ENCODE data around the gene SPAAR. TPM values are rescaled to one million over a fixed set of nuclear protein-coding genes. Genes with fewer than 3 reads are reported as not detected.
A peak's percentile ranks its signal among the peaks of the same experiment; 100 is the strongest.

Gene SPAAR
- total RNA-seq, 3 donors from 2014 or later (not counting 1 experiment from before 2014, with no cell fraction given), result not detected

DNA sequence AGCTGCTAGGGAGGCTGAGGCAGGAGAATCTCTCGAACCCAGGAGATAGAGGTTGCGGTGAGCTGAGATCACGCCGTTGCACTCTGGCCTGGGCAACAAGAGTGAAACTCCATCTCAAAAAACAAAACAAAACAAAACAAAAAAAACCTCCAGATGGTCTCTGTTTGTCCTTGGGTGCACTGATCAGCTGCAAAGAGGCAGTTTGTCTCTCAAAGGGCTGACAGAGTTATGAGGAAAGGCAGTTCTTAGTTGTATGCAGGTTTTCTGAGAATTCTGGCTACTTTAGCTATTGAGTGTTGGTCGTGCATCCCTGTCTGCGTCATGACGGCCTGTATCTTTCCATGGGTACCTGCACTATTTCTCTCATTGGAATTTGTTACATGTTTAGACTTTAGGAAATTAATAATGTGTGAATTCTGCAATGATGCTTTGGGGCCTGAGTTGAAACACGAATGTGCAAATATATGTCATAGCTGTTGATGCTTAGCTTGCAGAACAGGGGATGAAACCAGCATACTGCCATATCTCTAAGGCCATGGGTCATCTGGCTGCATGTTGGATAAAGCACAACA, 30.5 kb downstream of the SPAAR start:
- TF ChIP-seq, protein P1, sequence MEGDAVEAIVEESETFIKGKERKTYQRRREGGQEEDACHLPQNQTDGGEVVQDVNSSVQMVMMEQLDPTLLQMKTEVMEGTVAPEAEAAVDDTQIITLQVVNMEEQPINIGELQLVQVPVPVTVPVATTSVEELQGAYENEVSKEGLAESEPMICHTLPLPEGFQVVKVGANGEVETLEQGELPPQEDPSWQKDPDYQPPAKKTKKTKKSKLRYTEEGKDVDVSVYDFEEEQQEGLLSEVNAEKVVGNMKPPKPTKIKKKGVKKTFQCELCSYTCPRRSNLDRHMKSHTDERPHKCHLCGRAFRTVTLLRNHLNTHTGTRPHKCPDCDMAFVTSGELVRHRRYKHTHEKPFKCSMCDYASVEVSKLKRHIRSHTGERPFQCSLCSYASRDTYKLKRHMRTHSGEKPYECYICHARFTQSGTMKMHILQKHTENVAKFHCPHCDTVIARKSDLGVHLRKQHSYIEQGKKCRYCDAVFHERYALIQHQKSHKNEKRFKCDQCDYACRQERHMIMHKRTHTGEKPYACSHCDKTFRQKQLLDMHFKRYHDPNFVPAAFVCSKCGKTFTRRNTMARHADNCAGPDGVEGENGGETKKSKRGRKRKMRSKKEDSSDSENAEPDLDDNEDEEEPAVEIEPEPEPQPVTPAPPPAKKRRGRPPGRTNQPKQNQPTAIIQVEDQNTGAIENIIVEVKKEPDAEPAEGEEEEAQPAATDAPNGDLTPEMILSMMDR (IDR thresholded peaks at IDR 0.05), result no peak
- H3K36me3 ChIP-seq (ENCODE audit: control insufficient read depth, insufficient read depth, low read length), result no peaks in the 10 kb centered on the region
- H3K27me3 Mint-ChIP-seq (ENCODE audit: low read depth in 2 of 2), result no peaks in the 10 kb centered on the region
- no peaks in the 10 kb centered on the region for H3K9me3 ChIP-seq (ENCODE audit: control insufficient read depth, insufficient read depth, low read length)
- no peaks in the 10 kb centered on the region for H3K4me1 Mint-ChIP-seq
- no peak for DNase-seq
- 82% methylated on average over 8 of the region's 8 CpGs for WGBS (ENCODE audit: insufficient coverage)
- H3K27me3 ChIP-seq (ENCODE audit: control insufficient read depth, insufficient read depth, low read length), result no peaks in the 10 kb centered on the region
- intact Hi-C loops (cut with micrococcal nuclease), result no loop called here
- H3K36me3 Mint-ChIP-seq, result no peaks in the 10 kb centered on the region
- H3K4me1 ChIP-seq (ENCODE audit: control insufficient read depth, insufficient read depth, low read length), result no peaks in the 10 kb centered on the region
- no peak overlapping the region for H3K27ac Mint-ChIP-seq
- no peak for ATAC-seq
- no peak overlapping the region for H3K27ac ChIP-seq (ENCODE audit: low read length)
- no peak overlapping the region for H3K4me3 ChIP-seq (ENCODE audit: low read length)
- no peak overlapping the region for H3K4me3 Mint-ChIP-seq
- no peaks in the 10 kb centered on the region for H3K9me3 Mint-ChIP-seq

DNA sequence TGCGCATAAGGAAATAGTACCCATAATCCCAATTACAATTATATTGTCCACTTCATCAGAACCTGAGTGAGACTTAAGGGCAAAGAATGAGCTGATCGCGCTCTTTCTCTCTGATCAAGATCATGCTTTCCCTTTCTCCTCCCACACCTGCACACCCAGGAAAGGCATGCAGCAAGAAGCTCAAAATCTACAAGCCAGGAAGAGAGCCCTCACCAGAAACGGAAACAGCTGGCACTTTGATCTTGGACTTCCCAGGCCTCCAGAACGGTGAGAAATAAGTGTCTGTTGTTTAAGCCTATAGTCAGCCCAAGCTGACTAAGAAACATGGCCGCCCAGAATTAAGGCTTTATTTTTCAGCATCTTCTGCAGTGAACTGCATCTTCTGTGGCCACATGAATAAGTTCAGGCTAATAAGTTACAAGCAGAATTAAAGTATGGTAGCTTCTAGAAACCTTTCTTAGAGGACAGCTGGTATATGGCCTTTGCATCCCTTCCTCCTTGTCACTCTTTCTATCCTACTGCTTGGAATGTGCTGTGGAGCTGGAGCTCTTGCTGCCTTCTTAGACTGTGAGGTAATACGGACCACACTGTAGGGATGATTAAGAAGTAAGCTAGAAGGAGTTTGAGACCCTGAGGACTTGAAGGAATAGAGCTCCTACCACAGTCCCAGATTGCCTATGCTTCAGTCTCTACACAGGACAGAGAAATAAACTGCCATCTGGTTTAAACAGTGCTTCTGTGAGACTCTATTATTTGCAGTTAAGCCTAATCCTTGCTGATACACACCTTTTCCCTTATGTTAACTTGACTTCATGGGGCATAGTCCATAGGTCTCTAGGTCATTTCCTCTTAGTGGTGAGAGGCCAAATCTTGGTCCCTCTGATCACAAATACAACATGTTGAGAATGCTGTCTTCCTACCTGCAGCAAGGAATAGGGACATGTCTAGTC, 31.4 kb downstream of the SPAAR start:
- H3K27me3 Mint-ChIP-seq (ENCODE audit: low read depth in 2 of 2), result peaks cover 0 to 5% of the 10 kb centered on the region in 2 donors
- H3K4me3 ChIP-seq (ENCODE audit: low read length), result no peak overlapping the region
- no peak overlapping the region for H3K27ac ChIP-seq (ENCODE audit: low read length)
- H3K9me3 ChIP-seq (ENCODE audit: control insufficient read depth, insufficient read depth, low read length), result no peaks in the 10 kb centered on the region
- peaks cover 3 to 4% of the 10 kb centered on the region in 2 donors for H3K4me1 Mint-ChIP-seq
- peak in 1 of 2 donors; percentile 65 for DNase-seq
- H3K27me3 ChIP-seq (ENCODE audit: control insufficient read depth, insufficient read depth, low read length), result no peaks in the 10 kb centered on the region
- no peaks in the 10 kb centered on the region for H3K36me3 ChIP-seq (ENCODE audit: control insufficient read depth, insufficient read depth, low read length)
- ATAC-seq, result no peak
- no peaks in the 10 kb centered on the region for H3K36me3 Mint-ChIP-seq
- H3K4me1 ChIP-seq (ENCODE audit: control insufficient read depth, insufficient read depth, low read length), result no peaks in the 10 kb centered on the region
- no peaks in the 10 kb centered on the region for H3K9me3 Mint-ChIP-seq
- TF ChIP-seq, protein P1 (IDR thresholded peaks at IDR 0.05), result no peak
- 51% methylated on average over 7 of the region's 7 CpGs for WGBS (ENCODE audit: insufficient coverage)
- H3K27ac Mint-ChIP-seq, result no peak overlapping the region
- H3K4me3 Mint-ChIP-seq, result no peak overlapping the region
- intact Hi-C loops (cut with micrococcal nuclease), result no loop called here

DNA sequence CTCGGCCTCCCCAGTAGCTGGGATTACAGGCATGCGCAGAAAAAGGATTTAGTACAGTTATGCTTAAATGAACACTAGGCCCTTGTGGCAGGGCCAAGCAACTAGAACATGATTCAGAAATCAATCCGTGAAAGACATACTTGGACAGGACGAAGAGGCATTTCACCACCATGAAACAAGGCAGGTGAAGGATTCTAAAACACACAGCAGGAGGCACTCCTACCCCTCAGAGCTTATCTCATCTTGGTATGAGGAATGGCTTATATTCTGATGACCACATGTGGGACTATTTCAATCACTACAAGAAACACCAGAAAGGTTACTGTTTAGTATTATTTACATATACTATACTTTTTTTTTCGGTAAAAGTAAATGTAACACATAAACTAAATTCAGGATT, 33.0 kb downstream of the SPAAR start:
- TF ChIP-seq, protein P1 (IDR thresholded peaks at IDR 0.05), result no peak

More for the DNA sequence above, 33.0 kb downstream of the SPAAR start:
- intact Hi-C loops (cut with micrococcal nuclease), result no loop called here
- Mint-ChIP-seq H3K36me3 (no peaks in the 10 kb centered on the region), H3K4me3 (no peak overlapping the region), H3K27ac (no peak overlapping the region), H3K9me3 (no peaks in the 10 kb centered on the region), H3K4me1 (peaks cover 5% of the 10 kb centered on the region in 2 donors), H3K27me3 (ENCODE audit: low read depth in 2 of 2) (peaks cover 0 to 5% of the 10 kb centered on the region in 2 donors)
- no peaks in the 10 kb centered on the region for H3K9me3 ChIP-seq (ENCODE audit: control insufficient read depth, insufficient read depth, low read length)
- H3K4me1 ChIP-seq (ENCODE audit: control insufficient read depth, insufficient read depth, low read length), result no peaks in the 10 kb centered on the region
- no peak overlapping the region for H3K27ac ChIP-seq (ENCODE audit: low read length)
- no peaks in the 10 kb centered on the region for H3K27me3 ChIP-seq (ENCODE audit: control insufficient read depth, insufficient read depth, low read length)
- no peaks in the 10 kb centered on the region for H3K36me3 ChIP-seq (ENCODE audit: control insufficient read depth, insufficient read depth, low read length)
- 96% methylated on average over 4 of the region's 5 CpGs for WGBS (ENCODE audit: insufficient coverage)
- DNase-seq, result no peak
- no peak overlapping the region for H3K4me3 ChIP-seq (ENCODE audit: low read length)
- no peak for ATAC-seq

Measured in natural killer cell (primary cell).